ENCODE data around the gene SLC22A2.

SLC22A2 gene

DNA sequence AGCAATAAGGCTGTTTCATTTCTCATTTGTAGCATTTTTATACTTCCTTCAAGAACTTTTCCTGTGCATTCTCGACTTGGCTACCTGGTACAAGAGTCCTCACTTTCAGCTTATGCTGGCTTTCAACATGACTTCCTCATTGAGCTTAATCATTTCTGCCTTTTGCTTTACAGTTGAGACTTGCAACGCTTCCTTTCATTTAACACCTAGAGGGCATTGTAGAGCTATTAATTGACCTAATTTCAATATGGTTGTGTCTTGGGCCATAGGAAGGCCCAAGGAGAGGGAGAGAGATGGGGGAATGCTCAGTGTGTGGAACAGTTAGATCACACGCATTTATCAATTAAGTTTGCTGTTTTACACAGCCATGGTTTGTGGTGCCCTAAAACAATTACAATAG, 37.2 kb downstream of the SLC22A2 start:
- no peaks in the 10 kb centered on the region for H3K36me3 ChIP-seq (ENCODE audit: control insufficient read depth, insufficient read depth, low read length)
- DNase-seq (ENCODE audit: extremely low read depth, insufficient read length) = no peak
- H3K4me3 ChIP-seq (replicated peaks; ENCODE audit: low read depth, low read length) = no peak overlapping the region
- TF ChIP-seq, protein P1, sequence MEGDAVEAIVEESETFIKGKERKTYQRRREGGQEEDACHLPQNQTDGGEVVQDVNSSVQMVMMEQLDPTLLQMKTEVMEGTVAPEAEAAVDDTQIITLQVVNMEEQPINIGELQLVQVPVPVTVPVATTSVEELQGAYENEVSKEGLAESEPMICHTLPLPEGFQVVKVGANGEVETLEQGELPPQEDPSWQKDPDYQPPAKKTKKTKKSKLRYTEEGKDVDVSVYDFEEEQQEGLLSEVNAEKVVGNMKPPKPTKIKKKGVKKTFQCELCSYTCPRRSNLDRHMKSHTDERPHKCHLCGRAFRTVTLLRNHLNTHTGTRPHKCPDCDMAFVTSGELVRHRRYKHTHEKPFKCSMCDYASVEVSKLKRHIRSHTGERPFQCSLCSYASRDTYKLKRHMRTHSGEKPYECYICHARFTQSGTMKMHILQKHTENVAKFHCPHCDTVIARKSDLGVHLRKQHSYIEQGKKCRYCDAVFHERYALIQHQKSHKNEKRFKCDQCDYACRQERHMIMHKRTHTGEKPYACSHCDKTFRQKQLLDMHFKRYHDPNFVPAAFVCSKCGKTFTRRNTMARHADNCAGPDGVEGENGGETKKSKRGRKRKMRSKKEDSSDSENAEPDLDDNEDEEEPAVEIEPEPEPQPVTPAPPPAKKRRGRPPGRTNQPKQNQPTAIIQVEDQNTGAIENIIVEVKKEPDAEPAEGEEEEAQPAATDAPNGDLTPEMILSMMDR (IDR thresholded peaks at IDR 0.05; ENCODE audit: insufficient read depth, low read length, poor library complexity, severe bottlenecking) = peak; percentile 25
- no peaks in the 10 kb centered on the region for H3K27me3 ChIP-seq (replicated peaks; ENCODE audit: control insufficient read depth, insufficient read depth, low read length)

DNA sequence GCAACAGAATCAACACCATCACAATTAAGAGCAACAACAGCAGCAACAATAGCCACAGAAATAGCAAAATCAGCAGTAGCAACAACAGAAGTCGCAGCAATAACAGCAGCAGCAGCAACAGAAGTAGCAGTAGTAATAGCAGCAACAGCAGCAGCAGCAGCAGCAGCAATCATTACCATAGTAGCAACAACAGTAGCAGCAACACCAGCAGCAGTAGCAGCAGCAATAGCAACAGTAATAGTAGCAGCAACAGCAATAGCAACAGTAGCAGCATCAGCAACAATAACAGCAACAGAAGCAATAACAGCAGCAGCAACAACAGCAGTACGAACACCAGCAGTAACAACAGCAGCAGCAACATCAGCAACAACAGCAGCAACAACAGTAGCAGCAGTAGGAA, 39.8 kb downstream of the SLC22A2 start:
- H3K4me3 ChIP-seq (replicated peaks; ENCODE audit: low read depth, low read length) = no peak overlapping the region
- TF ChIP-seq, protein P1 (IDR thresholded peaks at IDR 0.05; ENCODE audit: insufficient read depth, low read length, poor library complexity, severe bottlenecking) = no peak

DNA sequence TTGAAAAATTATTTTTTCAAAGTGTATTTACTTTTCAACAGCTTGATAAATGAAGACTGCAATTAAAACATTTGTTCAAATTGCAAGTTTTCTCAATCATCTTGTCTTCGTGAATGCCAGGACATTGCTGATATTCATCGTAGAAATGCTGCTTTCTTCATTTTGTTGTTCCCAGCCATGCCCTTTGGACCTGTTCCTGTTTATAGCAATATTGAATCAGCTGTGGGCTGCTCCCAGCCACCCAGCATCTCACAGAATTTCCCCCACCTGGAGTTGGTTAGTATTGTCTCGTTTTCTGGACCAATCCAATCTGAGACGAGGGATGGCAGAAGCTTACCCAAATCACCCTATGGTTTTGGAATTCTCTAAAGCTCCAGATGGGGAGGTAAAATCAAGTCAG, 40.8 kb downstream of the SLC22A2 start:
- TF ChIP-seq, protein P1 (IDR thresholded peaks at IDR 0.05; ENCODE audit: insufficient read depth, low read length, poor library complexity, severe bottlenecking) = no peak

More for the DNA sequence above, 39.8 kb downstream of the SLC22A2 start:
- no peak for DNase-seq (ENCODE audit: extremely low read depth, insufficient read length)
- Histone ChIP-seq H3K27me3 (replicated peaks; ENCODE audit: control insufficient read depth, insufficient read depth, low read length) (no peaks in the 10 kb centered on the region), H3K36me3 (ENCODE audit: control insufficient read depth, insufficient read depth, low read length) (no peaks in the 10 kb centered on the region)

DNA sequence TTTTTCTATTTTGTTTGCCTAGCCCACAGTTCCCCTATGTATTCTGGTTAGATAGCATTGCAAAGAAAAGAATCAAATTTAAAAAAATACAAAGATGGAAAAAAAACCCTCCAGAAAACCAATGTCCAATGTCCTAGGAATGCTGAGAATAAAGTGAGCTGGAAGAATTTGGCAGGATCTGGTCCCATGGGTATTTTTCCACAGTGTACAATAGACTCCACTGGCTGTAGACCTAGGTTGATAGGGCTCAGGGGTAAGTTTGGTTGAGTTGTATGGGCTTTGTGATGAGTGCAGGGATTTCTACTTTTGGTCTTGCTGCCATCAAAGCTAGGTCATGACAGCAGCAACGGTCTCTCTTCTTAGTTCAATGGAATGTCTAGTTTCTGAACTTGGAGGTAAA, 41.5 kb downstream of the SLC22A2 start:
- TF ChIP-seq, protein P1 (IDR thresholded peaks at IDR 0.05; ENCODE audit: insufficient read depth, low read length, poor library complexity, severe bottlenecking) = no peak
- no peak overlapping the region for H3K4me3 ChIP-seq (replicated peaks; ENCODE audit: low read depth, low read length)
- H3K36me3 ChIP-seq (ENCODE audit: control insufficient read depth, insufficient read depth, low read length) = no peaks in the 10 kb centered on the region
- no peaks in the 10 kb centered on the region for H3K27me3 ChIP-seq (replicated peaks; ENCODE audit: control insufficient read depth, insufficient read depth, low read length)
- no peak for DNase-seq (ENCODE audit: extremely low read depth, insufficient read length)

More for the DNA sequence above, 40.8 kb downstream of the SLC22A2 start:
- Histone ChIP-seq H3K27me3 (replicated peaks; ENCODE audit: control insufficient read depth, insufficient read depth, low read length) (no peaks in the 10 kb centered on the region), H3K4me3 (replicated peaks; ENCODE audit: low read depth, low read length) (no peak overlapping the region), H3K36me3 (ENCODE audit: control insufficient read depth, insufficient read depth, low read length) (no peaks in the 10 kb centered on the region)
- no peak for DNase-seq (ENCODE audit: extremely low read depth, insufficient read length)

DNA sequence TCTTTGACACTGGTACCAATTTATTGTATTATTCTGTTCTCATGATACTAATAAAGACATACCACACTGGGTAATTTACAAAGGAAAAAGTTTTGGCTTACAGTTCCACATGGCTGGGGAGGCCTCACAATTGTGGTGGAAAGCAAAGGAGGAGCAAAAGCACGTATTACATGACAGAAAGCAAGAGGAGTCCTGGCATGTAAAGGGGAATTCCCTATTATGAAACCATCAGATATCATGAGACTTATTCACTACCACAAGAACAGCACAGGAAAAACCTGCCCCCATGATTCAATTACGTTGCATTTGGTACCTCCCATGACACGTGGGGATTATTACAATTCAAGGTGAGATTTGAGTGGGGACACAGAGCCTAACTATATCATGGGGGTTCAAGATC, 43.4 kb downstream of the SLC22A2 start:
- DNase-seq (ENCODE audit: extremely low read depth, insufficient read length) = no peak
- TF ChIP-seq, protein P1 (IDR thresholded peaks at IDR 0.05; ENCODE audit: insufficient read depth, low read length, poor library complexity, severe bottlenecking) = no peak
- Histone ChIP-seq H3K36me3 (ENCODE audit: control insufficient read depth, insufficient read depth, low read length) (no peaks in the 10 kb centered on the region), H3K27me3 (replicated peaks; ENCODE audit: control insufficient read depth, insufficient read depth, low read length) (no peaks in the 10 kb centered on the region), H3K4me3 (replicated peaks; ENCODE audit: low read depth, low read length) (no peak overlapping the region)

DNA sequence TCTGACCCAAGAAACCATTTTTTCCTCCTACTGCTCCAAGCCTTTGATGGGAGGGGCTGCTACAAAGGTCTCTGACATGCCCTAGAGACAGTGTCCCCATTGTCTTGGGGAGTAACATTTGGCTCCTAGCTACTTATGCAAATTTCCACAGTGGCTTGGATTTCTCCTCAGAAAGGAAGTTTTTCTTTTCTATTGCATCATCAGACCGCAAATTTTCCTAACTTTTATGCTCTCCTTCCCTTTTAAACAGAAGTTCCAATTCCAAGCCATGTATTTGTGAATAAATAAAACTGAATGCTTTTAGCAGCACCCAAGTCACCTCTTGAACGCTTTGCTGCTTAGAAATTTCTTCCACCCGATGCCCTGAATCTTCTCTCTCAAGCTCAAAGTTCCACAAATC, 51.0 kb downstream of the SLC22A2 start:
- Histone ChIP-seq H3K36me3 (ENCODE audit: control insufficient read depth, insufficient read depth, low read length) (no peaks in the 10 kb centered on the region), H3K27me3 (replicated peaks; ENCODE audit: control insufficient read depth, insufficient read depth, low read length) (no peaks in the 10 kb centered on the region), H3K4me3 (replicated peaks; ENCODE audit: low read depth, low read length) (no peak overlapping the region)
- no peak for DNase-seq (ENCODE audit: extremely low read depth, insufficient read length)
- TF ChIP-seq, protein P1 (IDR thresholded peaks at IDR 0.05; ENCODE audit: insufficient read depth, low read length, poor library complexity, severe bottlenecking) = no peak

Measured in GM06990 (cell line).